Measurements from ENCODE around the gene BCHE. TPM values are rescaled to one million over a fixed set of nuclear protein-coding genes. Genes with fewer than 3 reads are reported as not detected.

Gene BCHE
- total and polyA plus RNA-seq, 3 donors from 2014 or later, result 1.1 to 7.4 (median 2.4) TPM

DNA sequence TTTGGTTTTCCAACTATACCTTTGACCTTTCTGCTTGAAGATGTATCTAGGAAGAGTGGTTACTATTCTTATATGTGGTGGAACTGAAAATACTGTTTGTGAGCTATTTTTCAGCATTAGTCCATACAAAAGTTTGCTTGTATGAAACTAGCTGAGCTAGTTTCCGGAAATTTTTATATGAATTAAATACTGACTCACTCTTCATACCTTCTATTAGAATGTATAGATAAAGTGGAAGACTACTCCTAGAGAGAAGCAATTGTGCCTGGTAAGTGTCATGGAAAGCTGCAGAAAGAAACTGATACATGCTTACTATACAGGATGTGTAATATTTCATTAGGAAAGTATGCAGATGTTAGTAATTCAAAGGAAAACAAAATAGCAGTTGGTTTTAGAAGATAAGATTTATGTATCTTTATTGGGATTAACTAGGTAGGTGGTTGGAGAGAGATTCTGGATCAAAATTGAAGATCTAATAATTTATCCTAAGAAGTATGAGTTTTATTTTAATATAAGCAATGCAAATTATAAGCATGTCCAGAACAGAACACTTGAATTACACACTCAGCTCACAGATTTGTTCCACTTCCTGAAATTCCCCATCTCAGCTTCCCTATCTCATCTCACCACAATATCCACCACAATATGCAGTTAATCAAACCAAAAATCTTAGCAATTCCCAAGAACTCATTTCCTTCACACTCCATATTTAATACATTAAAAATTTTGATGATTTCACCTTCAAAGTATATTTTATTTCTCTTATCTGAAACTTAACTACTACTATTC lies 82.8 kb downstream of the BCHE start:
- WGBS, 2 donors, result 48 to 51% methylated on average over 1 of the region's 1 CpG
- no peak for TF ChIP-seq POLR2A (IDR thresholded peaks at IDR 0.05)
- TF ChIP-seq, protein P1, sequence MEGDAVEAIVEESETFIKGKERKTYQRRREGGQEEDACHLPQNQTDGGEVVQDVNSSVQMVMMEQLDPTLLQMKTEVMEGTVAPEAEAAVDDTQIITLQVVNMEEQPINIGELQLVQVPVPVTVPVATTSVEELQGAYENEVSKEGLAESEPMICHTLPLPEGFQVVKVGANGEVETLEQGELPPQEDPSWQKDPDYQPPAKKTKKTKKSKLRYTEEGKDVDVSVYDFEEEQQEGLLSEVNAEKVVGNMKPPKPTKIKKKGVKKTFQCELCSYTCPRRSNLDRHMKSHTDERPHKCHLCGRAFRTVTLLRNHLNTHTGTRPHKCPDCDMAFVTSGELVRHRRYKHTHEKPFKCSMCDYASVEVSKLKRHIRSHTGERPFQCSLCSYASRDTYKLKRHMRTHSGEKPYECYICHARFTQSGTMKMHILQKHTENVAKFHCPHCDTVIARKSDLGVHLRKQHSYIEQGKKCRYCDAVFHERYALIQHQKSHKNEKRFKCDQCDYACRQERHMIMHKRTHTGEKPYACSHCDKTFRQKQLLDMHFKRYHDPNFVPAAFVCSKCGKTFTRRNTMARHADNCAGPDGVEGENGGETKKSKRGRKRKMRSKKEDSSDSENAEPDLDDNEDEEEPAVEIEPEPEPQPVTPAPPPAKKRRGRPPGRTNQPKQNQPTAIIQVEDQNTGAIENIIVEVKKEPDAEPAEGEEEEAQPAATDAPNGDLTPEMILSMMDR (IDR thresholded peaks at IDR 0.05), result no peak
- Histone ChIP-seq H3K9me3 (no peaks in the 10 kb centered on the region), H3K27ac (no peak overlapping the region), H3K4me1 (no peaks in the 10 kb centered on the region), H3K4me3 (no peak overlapping the region), H3K27me3 (no peaks in the 10 kb centered on the region), H3K36me3 (ENCODE audit: low read depth, missing control alignments) (no peaks in the 10 kb centered on the region)
- DNase-seq, result no peak
- intact Hi-C loops (cut with DNase I; ENCODE audit: low total_unique reads), result no loop called here

DNA sequence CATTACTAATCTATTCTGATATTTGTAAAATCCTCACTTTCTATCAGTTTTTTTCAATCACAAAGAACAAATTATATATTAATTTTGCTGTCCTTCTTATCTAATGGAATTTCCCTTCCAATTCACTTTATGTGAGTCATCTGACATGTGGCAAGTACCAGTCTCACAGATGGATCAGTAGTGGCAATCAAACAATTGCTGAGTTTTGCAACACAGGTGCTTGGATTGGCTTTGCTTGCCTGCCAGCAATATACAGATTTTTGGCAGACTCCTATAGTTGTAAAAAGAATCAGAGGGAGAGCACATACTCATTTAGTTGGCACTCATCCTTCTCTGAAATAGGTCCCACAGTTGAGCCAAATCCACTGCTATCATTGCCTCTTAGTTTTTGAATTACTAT lies 83.7 kb downstream of the BCHE start:
- Histone ChIP-seq H3K27ac (no peak overlapping the region), H3K36me3 (ENCODE audit: low read depth, missing control alignments) (no peaks in the 10 kb centered on the region), H3K4me1 (no peaks in the 10 kb centered on the region), H3K27me3 (no peaks in the 10 kb centered on the region), H3K9me3 (no peaks in the 10 kb centered on the region), H3K4me3 (no peak overlapping the region)
- TF ChIP-seq, protein P1 (IDR thresholded peaks at IDR 0.05), result no peak
- TF ChIP-seq POLR2A (IDR thresholded peaks at IDR 0.05), result no peak
- DNase-seq, result no peak
- intact Hi-C loops (cut with DNase I; ENCODE audit: low total_unique reads), result no loop called here

DNA sequence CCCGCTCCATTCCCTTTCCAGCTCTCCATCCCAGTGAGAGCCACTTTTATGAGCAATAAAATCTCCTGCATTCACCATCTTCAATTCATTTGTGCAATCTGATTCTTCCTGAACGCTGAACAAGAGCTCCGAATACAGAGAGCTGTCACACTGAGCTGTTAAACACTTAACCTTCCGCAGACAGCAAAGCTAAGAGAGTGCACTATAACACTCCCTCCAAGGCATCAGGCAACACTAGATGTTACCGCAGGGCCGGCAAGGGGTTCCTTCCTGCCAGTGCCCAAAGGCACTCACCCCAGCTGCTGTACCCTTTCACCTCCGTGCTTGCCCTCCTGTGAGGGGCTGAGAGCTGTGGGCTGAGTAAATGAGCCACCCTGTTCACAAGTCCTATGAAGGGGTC lies 85.6 kb downstream of the BCHE start:
- H3K27ac ChIP-seq, result no peak overlapping the region
- no peaks in the 10 kb centered on the region for H3K27me3 ChIP-seq
- WGBS, 2 donors, result 73 to 78% methylated on average over 7 of the region's 7 CpGs
- no peaks in the 10 kb centered on the region for H3K9me3 ChIP-seq
- TF ChIP-seq, protein P1 (IDR thresholded peaks at IDR 0.05), result no peak
- TF ChIP-seq POLR2A (IDR thresholded peaks at IDR 0.05), result no peak
- no peaks in the 10 kb centered on the region for H3K36me3 ChIP-seq (ENCODE audit: low read depth, missing control alignments)
- no peak for DNase-seq
- H3K4me3 ChIP-seq, result no peak overlapping the region
- intact Hi-C loops (cut with DNase I; ENCODE audit: low total_unique reads), result no loop called here
- H3K4me1 ChIP-seq, result no peaks in the 10 kb centered on the region

- no peak for TF ChIP-seq POLR2A (IDR thresholded peaks at IDR 0.05)
- TF ChIP-seq, protein P1 (IDR thresholded peaks at IDR 0.05), result no peak
- DNase-seq, result no peak
- Histone ChIP-seq H3K36me3 (ENCODE audit: low read depth, missing control alignments) (no peaks in the 10 kb centered on the region), H3K27ac (no peak overlapping the region), H3K27me3 (no peaks in the 10 kb centered on the region), H3K4me3 (no peak overlapping the region), H3K4me1 (no peaks in the 10 kb centered on the region), H3K9me3 (no peaks in the 10 kb centered on the region)
- intact Hi-C loops (cut with DNase I; ENCODE audit: low total_unique reads), result no loop called here
These were observed 87.4 kb downstream of the BCHE start for GRCh38 chr3:165749821-165750220.

DNA sequence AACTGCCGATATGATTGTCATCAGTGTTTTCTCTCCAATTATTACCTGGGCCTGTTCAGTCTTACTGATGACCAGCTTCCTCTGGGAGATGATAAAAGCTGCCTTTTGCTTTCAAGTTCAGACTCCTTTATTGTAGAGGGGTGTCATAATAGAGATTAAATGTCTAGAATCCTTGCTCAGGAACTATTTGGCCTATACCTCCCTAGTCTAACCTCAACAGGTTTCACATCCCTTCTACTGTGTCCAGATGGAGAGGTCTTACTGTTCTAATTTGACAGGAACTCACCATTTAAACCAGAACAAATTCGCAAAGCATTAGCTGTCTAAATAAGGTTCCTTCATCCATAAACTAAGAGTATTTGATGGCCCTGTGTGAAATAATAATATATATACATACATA lies 88.0 kb downstream of the BCHE start:
- intact Hi-C loops (cut with DNase I; ENCODE audit: low total_unique reads), result no loop called here
- no peak overlapping the region for H3K27ac ChIP-seq
- H3K4me3 ChIP-seq, result no peak overlapping the region
- 85 to 89% methylated on average over 2 of the region's 2 CpGs for WGBS, 2 donors
- TF ChIP-seq POLR2A (IDR thresholded peaks at IDR 0.05), result no peak
- TF ChIP-seq, protein P1 (IDR thresholded peaks at IDR 0.05), result no peak
- H3K36me3 ChIP-seq (ENCODE audit: low read depth, missing control alignments), result no peaks in the 10 kb centered on the region
- no peak for DNase-seq
- H3K4me1 ChIP-seq, result no peaks in the 10 kb centered on the region
- H3K27me3 ChIP-seq, result no peaks in the 10 kb centered on the region
- H3K9me3 ChIP-seq, result no peaks in the 10 kb centered on the region
